ENCODE measurements around the gene PSEN1.

PSEN1 gene

DNA sequence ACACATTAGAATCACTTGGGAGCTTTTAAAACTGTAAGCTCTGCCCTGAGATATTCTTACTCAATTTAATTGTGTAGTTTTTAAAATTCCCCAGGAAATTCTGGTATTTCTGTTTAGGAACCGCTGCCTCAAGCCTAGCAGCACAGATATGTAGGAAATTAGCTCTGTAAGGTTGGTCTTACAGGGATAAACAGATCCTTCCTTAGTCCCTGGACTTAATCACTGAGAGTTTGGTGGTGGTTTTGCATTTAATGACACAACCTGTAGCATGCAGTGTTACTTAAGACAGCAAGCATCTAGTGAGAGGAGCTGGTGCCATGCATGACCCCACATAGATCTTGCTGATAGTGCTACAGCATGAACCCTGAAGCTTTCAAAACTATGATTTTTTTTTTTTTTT, 81.1 kb downstream of the PSEN1 start:
- DNase-seq (ENCODE audit: low read depth, low spot score) = no peak

DNA sequence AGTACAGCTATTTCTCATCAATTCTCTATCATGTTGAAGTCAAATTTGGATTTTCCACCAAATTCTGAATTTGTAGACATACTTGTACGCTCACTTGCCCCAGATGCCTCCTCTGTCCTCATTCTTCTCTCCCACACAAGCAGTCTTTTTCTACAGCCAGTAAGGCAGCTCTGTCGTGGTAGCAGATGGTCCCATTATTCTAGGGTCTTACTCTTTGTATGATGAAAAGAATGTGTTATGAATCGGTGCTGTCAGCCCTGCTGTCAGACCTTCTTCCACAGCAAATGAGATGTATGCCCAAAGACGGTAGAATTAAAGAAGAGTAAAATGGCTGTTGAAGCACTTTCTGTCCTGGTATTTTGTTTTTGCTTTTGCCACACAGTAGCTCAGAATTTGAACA, 83.8 kb downstream of the PSEN1 start:
- no peak for DNase-seq (ENCODE audit: low read depth, low spot score)

DNA sequence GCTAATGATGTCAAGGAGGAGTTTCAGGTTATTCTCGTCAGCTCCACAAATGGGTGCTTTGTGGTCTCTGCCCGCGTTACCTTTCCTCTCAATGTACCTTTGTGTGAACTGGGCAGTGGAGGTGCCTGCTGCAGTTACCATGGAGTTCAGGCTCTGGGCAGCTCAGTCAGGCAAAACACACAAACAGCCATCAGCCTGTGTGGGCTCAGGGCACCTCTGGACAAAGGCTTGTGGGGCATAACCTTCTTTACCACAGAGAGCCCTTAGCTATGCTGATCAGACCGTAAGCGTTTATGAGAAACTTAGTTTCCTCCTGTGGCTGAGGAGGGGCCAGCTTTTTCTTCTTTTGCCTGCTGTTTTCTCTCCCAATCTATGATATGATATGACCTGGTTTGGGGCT, 84.3 kb downstream of the PSEN1 start:
- no peak for DNase-seq (ENCODE audit: low read depth, low spot score)

DNA sequence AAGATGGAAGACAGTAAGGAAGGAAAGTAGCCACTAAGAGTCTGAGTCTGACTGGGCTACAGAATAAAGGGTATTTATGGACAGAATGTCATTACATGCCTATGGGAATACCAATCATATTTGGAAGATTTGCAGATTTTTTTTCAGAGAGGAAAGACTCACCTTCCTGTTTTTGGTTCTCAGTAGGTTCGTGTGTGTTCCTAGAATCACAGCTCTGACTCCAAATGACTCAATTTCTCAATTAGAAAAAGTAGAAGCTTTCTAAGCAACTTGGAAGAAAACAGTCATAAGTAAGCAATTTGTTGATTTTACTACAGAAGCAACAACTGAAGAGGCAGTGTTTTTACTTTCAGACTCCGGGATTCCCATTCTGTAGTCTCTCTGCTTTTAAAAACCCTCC, 85.6 kb downstream of the PSEN1 start:
- no peak for DNase-seq (ENCODE audit: low read depth, low spot score)

DNA sequence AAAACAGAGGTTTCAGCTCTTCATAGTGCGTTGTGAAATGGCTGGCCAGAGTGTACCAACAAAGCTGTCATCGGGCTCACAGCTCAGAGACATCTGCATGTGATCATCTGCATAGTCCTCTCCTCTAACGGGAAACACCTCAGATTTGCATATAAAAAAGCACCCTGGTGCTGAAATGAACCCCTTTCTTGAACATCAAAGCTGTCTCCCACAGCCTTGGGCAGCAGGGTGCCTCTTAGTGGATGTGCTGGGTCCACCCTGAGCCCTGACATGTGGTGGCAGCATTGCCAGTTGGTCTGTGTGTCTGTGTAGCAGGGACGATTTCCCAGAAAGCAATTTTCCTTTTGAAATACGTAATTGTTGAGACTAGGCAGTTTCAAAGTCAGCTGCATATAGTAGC, 86.7 kb downstream of the PSEN1 start:
- no peak for DNase-seq (ENCODE audit: low read depth, low spot score)

DNA sequence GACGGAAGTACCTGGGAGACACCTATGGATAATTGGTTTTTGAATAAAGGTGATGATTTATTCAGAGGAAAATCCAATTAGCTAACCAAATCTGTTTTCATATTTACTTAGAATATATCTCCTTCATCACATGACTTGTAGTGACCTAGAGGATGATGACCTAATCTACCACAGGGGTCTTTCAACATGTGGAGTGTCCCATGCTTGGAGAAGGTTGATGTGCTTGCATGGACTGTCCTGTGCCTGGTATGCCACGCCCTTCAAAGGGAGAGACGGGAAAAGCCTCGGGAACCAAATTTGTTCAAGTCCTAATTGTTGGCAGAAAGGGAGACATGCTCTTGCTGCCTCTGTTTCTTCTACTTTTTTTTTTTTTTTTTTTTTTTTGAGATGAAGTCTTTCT, 89.2 kb downstream of the PSEN1 start:
- no peak for DNase-seq (ENCODE audit: low read depth, low spot score)

DNA sequence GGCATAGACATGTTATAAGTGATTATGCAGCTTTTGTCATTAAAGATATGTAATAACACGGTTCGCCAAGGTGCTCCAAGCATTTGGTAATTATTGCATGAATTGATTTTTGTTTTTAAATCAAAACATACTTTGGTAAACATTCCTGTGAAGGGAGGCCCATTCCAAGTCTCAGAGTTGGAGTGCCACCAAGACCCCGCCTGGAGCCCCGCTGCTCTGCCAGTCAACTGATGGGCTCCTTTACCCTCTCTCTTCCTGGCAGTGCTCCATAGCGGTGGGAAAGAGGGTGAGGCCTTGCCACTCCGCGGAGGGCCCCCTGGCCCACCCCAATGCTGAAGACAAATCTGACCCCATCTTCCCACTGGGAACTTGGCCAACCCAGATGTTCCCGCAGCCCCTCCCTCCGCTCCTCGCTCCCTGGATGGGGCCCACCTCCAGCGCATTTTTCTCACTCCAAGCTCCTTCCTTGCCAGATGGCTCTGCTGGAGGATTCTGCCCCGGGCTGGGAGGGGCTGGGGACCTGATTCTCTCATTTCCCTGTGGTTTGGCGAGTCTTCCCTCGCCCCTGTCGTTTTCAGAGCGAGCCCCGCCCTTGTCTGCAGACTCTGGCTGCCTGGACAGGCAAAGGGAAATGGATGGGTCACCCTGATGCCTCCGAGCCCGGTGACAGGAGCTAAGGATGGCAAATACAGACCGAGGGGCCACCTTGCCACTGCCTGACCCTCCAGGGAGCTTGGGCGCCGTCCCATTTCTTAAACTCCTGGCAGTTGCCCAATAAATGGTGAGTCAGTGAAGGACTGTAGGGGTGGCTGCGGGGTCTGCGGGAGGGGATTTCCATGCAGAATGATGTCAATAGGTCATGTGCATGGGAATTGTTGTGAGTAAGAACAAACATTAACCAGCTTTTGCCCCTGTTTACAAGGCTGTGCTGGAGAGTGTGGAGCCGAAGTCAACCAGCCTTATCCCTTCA, 91.8 kb downstream of the PSEN1 start:
- no peak for DNase-seq (ENCODE audit: low read depth, low spot score)

DNA sequence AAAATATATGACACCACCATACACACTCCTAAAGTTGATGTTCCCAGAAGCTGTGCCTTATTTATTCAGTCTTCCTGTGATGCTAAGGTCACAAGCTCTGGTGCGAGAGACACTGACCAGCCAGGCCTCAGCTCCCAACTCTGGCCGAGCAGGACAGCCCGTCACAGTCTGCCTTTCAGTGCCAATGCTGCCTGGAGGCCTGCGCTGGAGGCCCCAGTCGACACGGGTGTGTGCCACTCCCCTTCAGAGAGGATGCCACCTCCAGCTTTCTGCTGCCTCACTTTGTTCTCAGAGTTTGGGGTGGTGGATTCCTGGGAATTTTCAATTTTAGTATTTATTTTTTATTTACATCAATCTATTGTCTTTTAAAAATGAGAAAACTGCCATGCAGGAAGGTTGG, 93.7 kb downstream of the PSEN1 start:
- DNase-seq (ENCODE audit: low read depth, low spot score) = no peak

DNA sequence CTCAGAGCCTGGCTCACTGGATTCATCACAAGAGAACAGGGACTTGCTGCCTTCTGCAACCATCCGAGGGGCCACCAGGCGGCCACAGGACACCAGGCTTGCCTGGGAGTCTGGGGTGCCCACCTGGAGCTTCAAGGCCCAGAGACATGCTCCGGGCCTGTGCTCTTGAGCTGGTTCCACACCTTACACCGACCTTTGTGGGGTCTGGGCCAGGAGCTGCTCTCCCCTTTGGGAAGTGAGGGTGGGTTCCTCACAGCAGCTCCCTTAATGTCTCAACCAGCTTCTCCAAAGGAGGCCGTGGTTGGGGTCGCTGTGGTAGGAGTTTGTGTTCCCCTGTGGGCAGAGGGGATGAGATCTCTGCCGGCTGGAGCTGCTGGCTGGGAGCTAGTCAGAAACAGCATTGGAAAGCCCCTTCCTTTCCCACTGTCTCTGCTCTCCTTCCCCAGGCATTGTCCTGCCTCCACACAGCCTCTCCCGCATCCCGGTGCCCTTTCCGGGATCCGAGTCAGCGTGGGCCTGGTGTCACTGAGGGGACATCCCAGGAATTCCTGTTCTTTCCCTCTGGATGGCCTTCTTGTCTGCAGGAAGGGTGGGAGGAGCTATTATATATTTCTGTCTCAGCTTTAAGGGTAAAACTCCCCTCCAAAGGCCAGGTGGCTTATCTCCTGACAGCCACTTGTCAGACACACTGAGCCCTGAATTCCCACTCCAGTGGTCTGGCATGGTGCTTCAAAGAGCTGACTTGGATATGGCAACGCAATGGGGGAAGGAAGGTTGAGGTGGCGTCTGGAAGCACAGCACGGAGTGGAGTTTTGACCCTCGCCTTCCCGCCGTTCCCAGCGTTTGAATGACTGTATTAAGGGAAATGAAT, 95.9 kb downstream of the PSEN1 start:
- no peak for DNase-seq (ENCODE audit: low read depth, low spot score)

DNA sequence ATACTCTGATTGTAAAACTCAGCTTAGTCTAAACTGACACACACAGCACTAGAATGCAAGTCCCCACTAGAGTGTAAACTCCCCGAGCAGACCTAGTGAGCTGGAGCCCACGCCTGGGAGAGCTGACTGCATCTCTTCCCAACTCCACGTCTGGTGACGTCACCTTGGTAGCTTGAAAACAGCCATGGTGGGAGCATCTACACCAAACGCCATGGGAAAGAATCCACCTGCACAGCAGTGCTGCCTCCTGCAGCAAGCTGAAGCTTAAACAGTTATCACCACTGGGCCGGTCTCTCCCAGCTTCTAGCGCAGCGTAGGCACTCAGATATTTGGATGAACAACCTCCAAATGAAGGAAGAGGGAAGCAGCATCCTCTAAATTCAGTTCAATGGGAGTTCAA, 96.7 kb downstream of the PSEN1 start:
- DNase-seq (ENCODE audit: low read depth, low spot score) = no peak

DNA sequence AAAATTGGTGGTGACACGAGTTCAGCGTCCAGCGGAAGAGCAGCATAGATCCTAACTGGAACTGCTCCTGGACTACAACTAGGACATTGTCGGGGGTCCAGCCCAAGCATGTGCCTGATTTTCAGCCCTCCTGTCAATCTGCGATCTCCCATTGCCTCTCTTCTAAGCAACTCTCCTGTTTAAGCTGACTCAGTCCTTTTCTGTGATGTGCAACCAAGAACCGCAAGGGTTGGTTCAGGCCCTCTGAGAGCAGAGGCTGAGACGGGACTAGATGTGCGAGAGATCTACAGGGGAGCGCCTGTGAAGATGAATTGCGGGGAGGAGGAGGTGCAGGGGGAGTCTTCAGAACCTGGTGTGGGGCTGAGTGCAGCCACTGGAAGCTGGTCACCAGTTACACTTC, 97.3 kb downstream of the PSEN1 start:
- no peak for DNase-seq (ENCODE audit: low read depth, low spot score)

DNA sequence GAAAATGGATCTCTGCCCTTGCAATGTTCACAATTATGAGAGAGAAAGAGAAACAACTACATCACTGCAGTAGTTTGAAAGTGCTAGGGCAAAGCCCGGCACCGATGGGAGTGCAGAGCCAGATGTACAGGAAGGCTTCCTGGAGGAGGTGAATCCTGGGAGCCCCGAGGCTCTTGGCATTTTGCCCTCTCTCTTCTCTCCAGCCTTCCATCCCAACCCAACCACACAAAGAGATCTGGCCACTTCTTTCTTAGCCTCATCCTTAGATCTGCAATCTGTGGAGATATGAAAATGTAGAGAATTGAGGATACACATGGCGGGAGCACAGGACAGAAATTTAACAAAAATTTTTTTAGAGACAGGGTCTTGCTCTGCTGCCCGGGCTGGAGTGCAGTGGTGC, 97.7 kb downstream of the PSEN1 start:
- no peak for DNase-seq (ENCODE audit: low read depth, low spot score)

DNA sequence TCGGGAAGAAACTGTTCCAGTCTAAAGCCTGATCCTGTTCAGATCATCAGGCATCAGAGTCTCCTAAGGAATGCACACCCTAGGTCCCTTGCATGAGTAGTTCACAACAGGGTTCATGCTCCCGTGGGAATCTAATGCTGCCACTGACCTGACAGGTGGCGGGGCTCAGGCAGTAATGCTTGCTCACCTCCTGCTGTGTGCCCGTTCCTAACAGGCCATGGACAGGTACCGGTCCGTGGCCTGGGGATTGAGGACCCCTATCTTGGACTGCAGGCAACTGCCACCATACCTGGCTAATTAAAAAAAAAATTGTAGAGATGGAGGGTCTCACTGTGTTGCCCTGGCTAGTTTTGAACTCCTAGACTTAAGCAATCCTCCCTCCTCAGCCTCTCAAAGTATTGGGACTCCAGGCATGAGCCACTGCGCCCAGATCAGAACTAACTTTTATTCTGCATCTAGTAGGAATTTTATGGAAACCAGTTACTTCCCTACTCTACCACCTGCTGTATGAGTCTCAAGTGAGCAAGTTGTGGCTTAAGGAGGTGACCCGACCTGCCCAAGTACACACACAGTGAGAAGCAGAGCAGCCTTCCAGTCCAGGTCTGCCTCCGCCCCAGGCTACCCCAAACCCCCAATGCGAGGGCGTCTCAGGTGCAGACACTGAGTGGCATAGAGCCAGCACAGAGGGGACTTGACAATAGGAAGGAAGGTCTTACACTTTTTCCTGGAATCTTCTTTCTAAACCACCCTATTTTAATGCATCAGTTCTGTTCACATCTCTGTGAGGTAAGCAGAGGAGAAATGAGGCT, 98.5 kb downstream of the PSEN1 start:
- DNase-seq (ENCODE audit: low read depth, low spot score) = no peak

DNA sequence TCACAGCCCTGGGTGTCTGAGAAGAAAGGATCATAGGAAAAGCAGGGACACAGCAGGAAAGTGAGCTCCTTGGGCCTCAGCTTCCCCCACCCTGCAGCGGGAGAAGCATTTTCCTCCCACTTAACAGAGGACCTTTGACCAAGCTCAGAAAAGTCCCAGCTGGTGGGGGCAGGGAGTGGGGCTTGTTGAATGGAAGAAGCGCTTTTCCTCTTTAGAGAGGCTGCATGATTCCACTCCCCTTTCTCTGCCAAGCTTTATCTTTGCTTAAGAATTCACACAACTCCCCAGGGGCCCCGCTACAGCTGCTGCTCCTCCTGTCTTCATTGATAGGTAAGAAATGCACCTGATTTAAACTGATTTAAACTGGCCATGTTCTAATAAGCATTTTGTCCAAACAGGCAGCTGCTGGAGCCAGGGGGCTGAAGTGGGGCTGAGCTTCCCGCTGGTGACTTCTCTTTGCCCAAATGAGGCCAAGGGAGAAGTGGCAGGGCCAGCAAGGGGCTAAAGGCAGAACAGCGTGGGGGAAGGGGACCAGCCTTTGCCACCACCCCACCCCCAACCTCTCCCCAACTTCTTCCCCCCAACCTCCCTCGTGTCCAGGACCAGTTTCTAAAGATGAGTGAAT, 99.3 kb downstream of the PSEN1 start:
- no peak for DNase-seq (ENCODE audit: low read depth, low spot score)

DNA sequence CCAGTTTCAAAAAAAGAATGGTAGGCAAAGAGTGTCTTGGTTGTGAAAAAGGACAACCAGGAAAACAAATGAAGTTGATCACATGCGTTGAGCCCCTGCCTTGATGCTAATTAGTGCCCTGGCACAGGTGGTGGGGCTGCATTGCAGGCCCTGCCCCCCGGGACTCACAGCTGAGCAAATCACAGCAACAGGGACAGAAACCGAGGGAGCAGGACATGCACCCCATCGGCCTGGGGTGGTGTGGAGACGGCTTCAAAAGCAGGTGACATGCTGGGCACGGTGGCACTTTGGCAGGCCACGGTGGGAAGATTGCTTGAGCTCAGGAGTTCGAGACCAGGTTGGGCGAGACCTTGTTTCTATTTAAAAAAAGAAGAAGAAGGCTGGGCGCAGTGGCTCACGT, 99.8 kb downstream of the PSEN1 start:
- no peak for DNase-seq (ENCODE audit: low read depth, low spot score)

DNA sequence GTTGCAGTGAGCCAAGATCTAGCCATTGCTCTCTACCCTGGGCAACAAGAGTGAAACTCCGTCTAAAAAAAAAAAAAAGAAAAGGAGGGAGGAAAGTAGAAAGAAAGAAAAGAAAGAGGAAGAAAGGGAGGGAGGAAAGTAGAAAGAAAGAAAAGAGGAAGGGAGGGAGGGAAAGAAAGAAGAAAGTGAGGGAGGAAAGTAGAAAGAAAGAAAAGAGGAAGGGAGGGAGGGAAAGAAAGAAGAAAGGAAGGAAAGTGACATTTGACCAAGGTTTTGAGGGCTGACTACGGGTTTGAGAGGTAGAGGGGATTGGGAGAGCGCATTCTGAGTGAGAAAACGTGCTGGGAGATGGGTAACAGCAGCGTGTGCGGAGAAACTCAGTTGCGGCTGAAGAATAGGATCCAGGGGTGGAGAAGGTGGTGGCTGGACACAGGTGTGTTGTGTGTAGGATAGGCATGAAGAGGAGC, 100.5 kb downstream of the PSEN1 start:
- no peak for DNase-seq (ENCODE audit: low read depth, low spot score)

DNA sequence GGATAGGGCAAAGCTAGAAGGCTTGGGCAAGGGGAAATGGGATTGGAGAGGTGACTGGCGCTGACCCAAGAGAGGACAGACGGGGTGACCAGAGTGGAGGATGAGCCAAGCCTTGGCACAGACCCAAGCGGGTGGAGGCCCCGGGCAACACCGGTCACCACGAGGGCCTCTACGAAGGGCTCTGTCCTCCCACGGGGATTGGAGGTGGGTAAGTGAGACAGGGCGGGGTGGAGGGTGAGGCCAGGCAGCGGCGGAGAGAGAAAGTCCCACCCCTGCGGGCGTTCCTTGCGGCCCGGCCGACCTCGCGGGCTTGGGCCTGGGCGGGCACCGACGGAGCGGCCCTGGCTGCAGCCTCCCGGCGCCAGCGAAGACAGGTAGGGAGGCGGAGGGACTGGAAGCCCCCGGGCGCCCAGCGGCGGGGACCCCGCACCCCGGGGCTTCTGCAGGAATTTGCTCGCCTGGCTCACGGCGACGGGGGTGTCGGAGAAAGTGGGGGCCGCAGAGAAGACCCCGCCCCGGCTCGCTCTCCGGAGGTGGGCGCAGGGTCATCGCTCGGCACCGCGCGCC, 101.0 kb downstream of the PSEN1 start, which contains the start of gene PAPLN:
Gene PAPLN, plus strand, starts transcription at position 288 of the 567 bp plus-strand sequence. CDS start 2,273 bp downstream, outside the sequence.
- DNase-seq (ENCODE audit: low read depth, low spot score) = no peak

DNA sequence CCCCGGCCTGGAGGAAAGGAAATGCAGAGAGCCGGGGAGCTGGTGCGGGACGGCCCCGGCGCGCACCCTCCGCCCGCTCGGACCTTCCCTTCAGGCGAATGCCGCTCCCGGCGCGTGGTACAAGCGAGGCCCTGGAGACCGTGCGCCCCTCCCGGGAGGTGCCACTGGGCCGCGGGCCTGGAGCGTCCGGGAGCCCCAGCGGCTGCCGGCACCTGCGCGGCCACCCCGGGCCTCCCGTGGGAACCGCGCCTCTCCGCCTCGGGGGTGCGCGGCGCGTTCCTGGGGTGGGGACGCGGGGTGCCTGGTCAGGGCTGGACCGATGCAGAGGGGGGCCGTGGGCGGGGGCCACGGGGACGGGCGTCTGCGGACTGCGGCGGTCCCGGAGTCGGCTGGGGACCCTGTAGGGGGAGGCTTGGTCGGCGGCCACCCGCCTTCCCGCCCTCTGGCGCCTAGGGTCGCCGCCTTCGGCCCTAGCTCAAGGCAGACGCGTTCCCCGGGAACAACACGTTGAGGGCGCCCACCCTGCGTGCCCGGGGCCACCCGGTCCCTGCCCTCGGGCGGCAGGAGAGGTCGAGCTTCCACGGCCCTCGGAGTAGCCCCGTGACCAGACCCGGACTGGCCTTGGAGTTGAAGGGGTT, 101.6 kb downstream of the PSEN1 start:
- DNase-seq (ENCODE audit: low read depth, low spot score) = no peak

DNA sequence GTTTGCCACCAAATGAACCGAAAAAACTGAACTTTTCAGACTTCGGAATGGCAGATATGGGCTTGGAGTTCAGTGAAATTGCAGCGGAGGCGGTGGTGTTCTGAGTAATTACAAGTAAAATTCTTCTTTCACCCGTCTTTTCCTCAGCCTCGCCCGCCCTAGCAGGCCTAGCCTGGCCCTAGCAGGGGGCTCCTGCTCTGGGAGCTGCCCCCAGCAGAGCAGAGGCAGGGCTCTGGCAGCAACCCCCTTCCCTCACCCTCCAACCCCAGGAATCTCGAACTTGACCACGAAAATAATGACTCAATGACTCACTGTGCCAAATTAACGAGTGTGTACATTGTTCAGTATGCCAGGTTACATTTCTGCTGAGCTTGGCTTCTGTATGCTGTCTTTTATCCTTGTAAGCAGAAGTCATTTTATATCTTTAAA, 102.1 kb downstream of the PSEN1 start:
- DNase-seq (ENCODE audit: low read depth, low spot score) = no peak

DNA sequence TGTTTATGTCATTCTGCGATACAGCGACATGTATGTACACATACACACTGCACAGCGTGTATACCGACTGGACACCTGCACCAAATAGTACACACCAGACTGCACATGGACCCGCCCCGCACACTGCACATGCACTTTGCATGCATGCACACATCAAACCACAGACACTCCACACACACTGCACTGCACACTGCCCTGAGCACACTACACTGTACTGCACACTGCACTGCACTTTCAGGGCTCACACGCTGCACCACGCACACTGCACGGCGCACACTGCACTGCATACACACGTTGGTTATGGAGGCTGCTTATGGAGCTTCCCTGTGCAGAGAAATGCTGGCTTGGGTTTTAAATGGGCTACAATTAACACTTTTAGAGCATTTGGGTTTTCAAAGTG, 102.6 kb downstream of the PSEN1 start:
- DNase-seq (ENCODE audit: low read depth, low spot score) = no peak
